CD4-positive, alpha-beta T cell treated with Interleukin-4 for 4 hours (primary cell): ENCODE results near the gene NMRK1.

ENCODE experiments used
- DNase-seq: peaks from one replicate; pipeline ENCODE4 v3.0.0-alpha.2; 2020

The NMRK1 gene

DNA sequence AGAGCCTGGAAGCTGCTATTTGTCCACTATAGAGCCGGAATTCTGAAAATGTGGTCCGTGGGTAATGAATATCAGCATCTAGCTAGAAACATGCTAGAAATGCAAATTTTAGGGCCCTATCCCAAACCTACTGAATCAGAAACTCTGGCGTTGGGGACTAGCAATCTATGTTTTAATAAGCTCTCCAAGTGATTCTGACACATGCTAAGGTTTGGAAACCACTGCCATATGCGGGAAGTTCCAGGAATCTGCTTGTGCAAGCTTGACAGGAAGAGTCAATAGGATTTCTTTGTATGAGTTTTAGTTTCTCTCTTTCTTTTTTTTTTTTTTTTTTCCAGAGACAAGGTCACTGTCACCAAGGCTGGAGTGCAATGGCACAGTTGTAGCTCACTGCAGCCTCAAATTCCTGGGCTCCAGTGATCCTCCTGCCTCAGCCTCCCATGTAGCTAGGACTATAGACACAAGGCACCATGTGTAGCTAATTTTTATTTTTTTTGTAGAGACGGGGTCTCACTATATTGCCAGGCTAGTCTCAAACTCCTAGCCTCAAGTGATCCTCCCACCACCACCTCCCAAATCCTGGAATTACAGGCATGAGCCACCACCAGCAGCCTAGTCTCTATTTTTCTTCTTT is 33.5 kb downstream of the NMRK1 start:
- no peak for DNase-seq

GRCh38 chr9:75053869-75054268 is 34.1 kb downstream of the NMRK1 start:
- no peak for DNase-seq

- no peak for DNase-seq
These were observed 36.7 kb downstream of the NMRK1 start for GRCh38 chr9:75051285-75051684.

DNA sequence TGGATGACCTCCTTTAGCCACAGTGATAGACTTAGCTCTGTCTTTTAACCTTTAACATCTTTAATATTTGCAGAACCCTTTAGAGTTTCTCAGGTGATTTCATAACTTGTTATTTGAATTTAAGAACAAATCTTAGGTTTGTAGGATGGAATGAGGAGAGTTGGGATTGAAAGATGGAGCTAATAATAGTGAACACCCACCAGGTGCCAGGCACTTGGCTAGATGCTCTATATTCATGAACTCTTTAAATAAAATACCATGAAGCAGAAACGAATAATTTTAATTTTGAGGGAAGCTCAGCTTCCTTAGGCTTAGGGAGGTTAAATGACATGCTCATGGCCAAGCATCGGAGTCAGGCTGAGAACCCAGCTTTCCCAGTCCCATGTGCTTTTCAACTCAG is 40.4 kb downstream of the NMRK1 start:
- no peak for DNase-seq

DNA sequence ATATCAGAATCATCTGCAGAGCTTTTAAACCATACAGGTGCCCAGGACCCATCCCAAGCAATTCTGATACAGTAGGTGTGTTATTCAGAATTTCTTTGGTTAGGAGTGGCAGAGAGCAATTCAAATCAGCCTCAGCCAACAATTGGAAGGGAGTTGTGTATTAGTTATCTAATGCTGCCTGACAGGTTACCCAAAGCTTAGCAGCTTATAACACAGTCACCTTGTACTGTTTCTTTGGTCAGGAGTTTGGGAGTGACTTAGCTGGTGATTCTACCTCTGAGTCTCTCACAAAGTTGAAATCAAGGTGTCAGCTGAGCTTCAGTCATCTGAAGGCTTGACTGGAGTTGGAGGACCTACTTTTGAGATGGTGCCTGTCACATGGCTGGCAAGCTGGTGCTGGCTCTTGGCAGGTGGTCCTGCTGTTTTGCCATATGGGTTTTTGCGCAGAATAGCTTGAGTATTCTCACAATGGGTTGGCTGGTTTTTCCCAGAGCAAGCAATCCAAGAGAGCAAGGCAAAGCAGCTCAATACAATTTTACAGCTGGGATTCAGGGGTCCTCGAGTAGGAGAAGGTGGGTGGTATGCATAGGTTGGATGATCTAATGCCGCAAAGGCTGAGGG is 41.1 kb downstream of the NMRK1 start:
- DNase-seq = no peak

- DNase-seq = no peak
These were observed 46.9 kb downstream of the NMRK1 start for GRCh38 chr9:75041041-75041440.

- DNase-seq = no peak
These were observed 48.2 kb downstream of the NMRK1 start for GRCh38 chr9:75039801-75040200.

DNA sequence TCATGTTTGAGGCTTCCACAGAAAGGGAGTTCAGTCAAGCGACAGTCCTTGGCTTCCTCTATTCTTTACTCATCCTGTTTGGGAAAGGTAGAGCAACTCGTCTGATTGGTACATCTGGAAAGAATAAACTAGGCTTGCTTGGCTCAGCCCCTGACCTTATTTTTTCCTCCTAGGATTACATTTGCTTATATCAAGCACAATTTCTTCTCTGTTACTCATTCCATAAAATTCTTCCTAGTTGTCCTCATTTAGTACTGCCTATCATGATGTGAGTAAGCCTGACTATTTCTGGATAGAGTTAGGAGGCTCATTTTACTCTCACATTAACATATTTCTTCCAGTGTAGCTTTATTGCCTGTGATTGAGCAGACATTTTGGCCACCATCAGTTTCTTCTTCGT is 48.9 kb downstream of the NMRK1 start:
- DNase-seq = no peak

DNA sequence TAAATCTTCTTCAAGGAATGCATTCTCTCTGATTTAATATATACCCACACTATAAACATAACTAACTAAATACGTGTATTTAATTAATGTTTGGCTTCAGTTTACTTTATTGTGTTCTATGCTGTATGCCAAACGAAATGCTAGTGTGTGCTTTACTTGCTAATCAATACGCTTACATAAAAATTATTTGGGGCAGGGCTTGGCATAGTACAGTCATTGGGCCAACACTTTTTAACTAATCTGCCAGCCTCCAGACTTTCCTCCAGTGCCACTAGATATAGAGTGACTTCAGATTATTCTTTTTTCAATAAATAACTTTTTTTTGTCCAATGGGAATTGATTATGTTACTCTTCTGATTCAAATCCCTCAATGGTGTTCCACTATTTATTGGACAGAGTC is 51.2 kb downstream of the NMRK1 start:
- no peak for DNase-seq

- DNase-seq = no peak
These were observed 54.0 kb downstream of the NMRK1 start for GRCh38 chr9:75033791-75034473.

DNA sequence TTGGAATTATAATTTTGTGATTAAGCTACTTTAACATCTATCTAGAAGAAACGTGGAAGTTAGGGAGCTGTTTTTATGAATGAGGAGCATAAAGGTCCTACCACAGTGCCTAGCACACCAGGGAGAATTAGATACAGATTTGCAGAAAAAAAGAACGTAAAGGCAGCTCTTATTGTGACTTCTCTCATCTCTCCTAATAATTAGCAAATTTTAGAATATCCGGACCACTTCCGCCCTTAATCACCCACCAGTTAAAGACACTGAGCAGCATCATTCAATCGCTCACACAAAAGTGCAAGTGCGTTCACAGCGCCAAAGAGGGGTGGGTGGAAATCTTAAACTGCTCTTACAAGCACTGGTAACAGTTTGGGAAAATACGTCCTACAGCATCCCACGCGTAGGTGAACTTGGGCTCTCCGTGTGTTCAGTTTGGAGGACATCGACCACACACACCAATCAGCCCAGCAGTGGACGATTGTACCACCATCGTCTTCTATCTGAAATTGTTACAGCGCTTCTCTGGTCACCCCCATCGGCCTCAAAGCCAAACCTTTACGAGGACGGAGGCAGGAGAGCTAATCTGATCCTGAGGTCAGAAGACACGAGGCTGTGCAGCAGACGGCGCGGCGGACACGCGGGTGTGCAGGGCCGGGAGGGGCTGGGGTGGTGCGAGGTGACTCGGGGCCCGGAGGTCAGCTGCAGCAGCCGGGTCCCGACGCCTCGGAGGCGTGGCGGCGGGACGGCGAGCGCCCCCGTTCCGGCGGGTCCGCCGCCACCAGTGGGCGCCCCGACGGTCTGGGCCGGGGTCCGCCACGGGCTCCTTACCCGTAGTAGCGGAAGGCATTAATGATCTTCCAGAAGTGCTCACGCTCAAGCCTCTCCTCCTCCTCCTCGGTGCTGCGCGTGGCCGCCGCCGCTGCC is 60.5 kb downstream of the NMRK1 start:
- DNase-seq = peak; percentile 51

- peak; percentile 5 for DNase-seq
These were observed 64.1 kb downstream of the NMRK1 start for GRCh38 chr9:75023846-75024245.

DNA sequence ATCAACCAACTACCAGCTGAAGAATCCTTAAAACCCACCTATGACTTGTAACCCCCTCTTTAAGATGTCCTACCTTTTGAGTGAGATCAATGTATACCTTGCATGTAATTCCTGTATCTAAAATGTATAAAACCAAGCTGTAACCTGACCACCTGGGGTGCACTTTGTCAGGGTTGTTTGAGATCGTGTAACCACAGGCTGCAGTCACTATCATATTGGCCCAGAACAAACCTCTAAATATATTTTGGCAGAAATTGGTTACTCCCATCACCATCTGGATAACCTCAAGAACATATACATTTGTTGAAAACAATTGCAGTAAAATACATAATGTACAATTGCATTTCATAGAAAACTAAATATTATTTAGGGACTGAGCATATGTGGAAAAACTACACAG is 68.3 kb downstream of the NMRK1 start:
- no peak for DNase-seq

DNA sequence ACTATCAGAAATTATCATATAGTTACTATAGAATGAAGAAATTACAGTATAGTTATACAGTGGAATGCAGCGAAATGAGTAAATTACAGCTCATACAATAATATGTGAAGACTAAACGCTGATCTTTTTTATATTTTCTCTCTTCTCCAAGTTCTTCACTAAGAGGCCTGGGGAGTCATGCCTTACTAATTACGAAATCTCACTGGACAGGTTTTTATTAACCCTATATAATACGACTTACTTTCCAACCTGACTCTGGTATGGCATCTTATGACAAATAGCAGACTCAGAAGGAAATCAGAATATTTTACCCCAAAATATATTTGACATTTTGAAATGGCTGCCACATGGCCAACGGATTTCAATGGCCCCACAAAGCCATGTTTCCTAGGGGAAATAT is 68.9 kb downstream of the NMRK1 start:
- no peak for DNase-seq

DNA sequence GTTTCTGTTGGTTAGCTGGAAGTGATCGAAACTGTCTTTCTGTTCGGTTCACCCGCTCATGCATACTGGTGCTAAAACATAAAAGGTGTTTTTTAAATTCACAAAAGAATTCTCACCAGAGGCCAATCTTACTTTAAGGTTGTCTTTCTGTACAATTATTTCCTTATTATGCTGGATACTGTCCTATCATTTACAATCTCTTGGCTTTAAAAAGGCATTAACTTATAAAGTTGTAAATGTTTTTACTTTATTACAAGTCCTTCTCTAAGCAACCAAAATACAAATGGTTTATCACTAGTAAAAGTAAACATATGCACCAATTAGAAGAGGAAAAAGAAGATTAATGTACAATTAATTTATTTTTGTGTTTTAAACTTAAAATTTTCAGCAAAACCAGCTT is 70.6 kb downstream of the NMRK1 start:
- DNase-seq = no peak

DNA sequence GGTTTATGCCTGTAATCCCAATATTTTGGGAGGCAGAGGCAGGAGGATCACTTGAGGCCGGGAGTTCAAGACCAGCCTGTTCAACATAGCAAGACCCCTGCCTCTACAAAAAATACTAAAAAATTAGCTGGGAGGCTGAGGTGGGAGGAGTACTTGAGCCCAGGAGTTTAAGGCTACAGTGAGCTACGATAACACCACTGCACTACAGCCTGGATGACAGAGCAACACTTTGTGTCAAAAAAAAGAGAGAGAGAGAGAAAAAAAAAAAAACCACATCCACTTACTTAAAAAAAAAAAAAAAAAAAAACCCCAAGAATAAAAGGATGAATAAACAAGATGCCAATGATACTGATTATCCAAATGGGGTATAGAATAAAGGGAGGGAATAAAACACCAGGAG is 74.2 kb downstream of the NMRK1 start:
- no peak for DNase-seq
